Measurements from ENCODE around the gene AKAP17A. TPM values are rescaled to one million over a fixed set of nuclear protein-coding genes. Genes with fewer than 3 reads are reported as not detected.
A peak's percentile ranks its signal among the peaks of the same experiment; 100 is the strongest.
"Not testable (repeated sequence)": the region's sequence is repeated elsewhere in the genome, so short reads cannot be mapped to it uniquely, and the experiment has no call there.

AKAP17A gene
- 59.6 and 62.0 TPM in 2 replicates for total RNA-seq

- Mint-ChIP-seq H3K4me1 (peaks cover 22% of the 10 kb centered on the region), H3K27ac (peak within 1 kb of the TSS; percentile 93), H3K9me3 (no peaks in the 10 kb centered on the region), H3K27me3 (no peaks in the 10 kb centered on the region), H3K36me3 (ENCODE audit: low read depth) (peaks cover 31% of the 10 kb centered on the region), H3K4me3 (peak within 1 kb of the TSS; percentile 97)
- intact Hi-C loops (cut with micrococcal nuclease), result loop anchor here (1.0 to 5.0 kb wide), 7 partner anchors 8 to 1001 kb away; partner anchors contain the start of gene SLC25A6
- peak; percentile 100 for DNase-seq
These were observed at the start of gene AKAP17A for GRCh38 chrX:1591102-1591862. Gene AKAP17A (plus strand): TSS chrX:1591604. CDS start chrX:1593463, 1,859 bp downstream.

GRCh38 chrX:1542994-1543725 is 48.2 kb upstream of the AKAP17A start:
- H3K27me3 Mint-ChIP-seq, result no peaks in the 10 kb centered on the region
- H3K9me3 Mint-ChIP-seq, result no peaks in the 10 kb centered on the region
- no peaks in the 10 kb centered on the region for H3K4me1 Mint-ChIP-seq
- H3K4me3 Mint-ChIP-seq, result no peak overlapping the region
- DNase-seq, result peak; percentile 45
- H3K36me3 Mint-ChIP-seq (ENCODE audit: low read depth), result no peaks in the 10 kb centered on the region
- intact Hi-C loops (cut with micrococcal nuclease), result no loop called here
- no peak overlapping the region for H3K27ac Mint-ChIP-seq

- Mint-ChIP-seq H3K36me3 (ENCODE audit: low read depth) (peaks cover 5% of the 10 kb centered on the region), H3K27ac (no peak overlapping the region), H3K9me3 (peaks cover 5% of the 10 kb centered on the region), H3K4me1 (peaks cover 4% of the 10 kb centered on the region), H3K27me3 (no peaks in the 10 kb centered on the region), H3K4me3 (no peak overlapping the region)
- peak; percentile 47 for DNase-seq
- intact Hi-C loops (cut with micrococcal nuclease), result no loop called here
These were observed 45.5 kb upstream of the AKAP17A start for GRCh38 chrX:1545776-1546408.

GRCh38 chrX:1546691-1547251 is 44.6 kb upstream of the AKAP17A start:
- H3K36me3 Mint-ChIP-seq (ENCODE audit: low read depth), result peaks cover 5% of the 10 kb centered on the region
- intact Hi-C loops (cut with micrococcal nuclease), result no loop called here
- peak; percentile 53 for DNase-seq
- no peak overlapping the region for H3K27ac Mint-ChIP-seq
- H3K27me3 Mint-ChIP-seq, result no peaks in the 10 kb centered on the region
- no peak overlapping the region for H3K4me3 Mint-ChIP-seq
- peaks cover 8% of the 10 kb centered on the region for H3K4me1 Mint-ChIP-seq
- peaks cover 5% of the 10 kb centered on the region for H3K9me3 Mint-ChIP-seq

- intact Hi-C loops (cut with micrococcal nuclease), result no loop called here
- H3K27me3 Mint-ChIP-seq, result no peaks in the 10 kb centered on the region
- peak overlapping the region; percentile 48 for H3K27ac Mint-ChIP-seq
- no peak for DNase-seq
- peaks cover 13% of the 10 kb centered on the region for H3K9me3 Mint-ChIP-seq
- H3K4me3 Mint-ChIP-seq, result no peak overlapping the region
- H3K4me1 Mint-ChIP-seq, result peaks cover 31% of the 10 kb centered on the region
- H3K36me3 Mint-ChIP-seq (ENCODE audit: low read depth), result peaks cover 17% of the 10 kb centered on the region
These were observed 39.4 kb upstream of the AKAP17A start for GRCh38 chrX:1551959-1552546.

- intact Hi-C loops (cut with micrococcal nuclease), result no loop called here
- peak overlapping the region; percentile 31 for H3K4me3 Mint-ChIP-seq
These were observed 36.8 kb upstream of the AKAP17A start for GRCh38 chrX:1554469-1555210.

GRCh38 chrX:1555370-1555769 is 36.0 kb upstream of the AKAP17A start:
- Mint-ChIP-seq H3K27ac (peak overlapping the region; percentile 59), H3K4me3 (no peak overlapping the region), H3K36me3 (ENCODE audit: low read depth) (peaks cover 11% of the 10 kb centered on the region), H3K27me3 (no peaks in the 10 kb centered on the region), H3K9me3 (peaks cover 7% of the 10 kb centered on the region), H3K4me1 (peaks cover 27% of the 10 kb centered on the region)
- DNase-seq, result peak; percentile 56
- intact Hi-C loops (cut with micrococcal nuclease), result no loop called here

More at GRCh38 chrX:1554469-1555210, 36.8 kb upstream of the AKAP17A start:
- Mint-ChIP-seq H3K4me1 (peaks cover 29% of the 10 kb centered on the region), H3K9me3 (peaks cover 7% of the 10 kb centered on the region), H3K36me3 (ENCODE audit: low read depth) (peaks cover 13% of the 10 kb centered on the region), H3K27me3 (no peaks in the 10 kb centered on the region), H3K27ac (peak overlapping the region; percentile 59)
- peak; percentile 86 for DNase-seq

- intact Hi-C loops (cut with micrococcal nuclease); H3K9me3 Mint-ChIP-seq; H3K4me3 Mint-ChIP-seq; H3K27ac Mint-ChIP-seq; H3K36me3 Mint-ChIP-seq (ENCODE audit: low read depth); H3K27me3 Mint-ChIP-seq; DNase-seq: not testable (repeated sequence)
- H3K4me1 Mint-ChIP-seq, result peaks cover 25% of the 10 kb centered on the region
These were observed 34.0 kb upstream of the AKAP17A start for GRCh38 chrX:1557442-1557841.

- DNase-seq, result peak; percentile 53
- intact Hi-C loops (cut with micrococcal nuclease), result no loop called here
- Mint-ChIP-seq H3K36me3 (ENCODE audit: low read depth) (peaks cover 3% of the 10 kb centered on the region), H3K27me3 (no peaks in the 10 kb centered on the region), H3K9me3 (peaks cover 4% of the 10 kb centered on the region), H3K27ac (no peak overlapping the region), H3K4me3 (no peak overlapping the region), H3K4me1 (peaks cover 23% of the 10 kb centered on the region)
These were observed 32.5 kb upstream of the AKAP17A start for GRCh38 chrX:1558761-1559468.

GRCh38 chrX:1561164-1561563 is 30.2 kb upstream of the AKAP17A start:
- H3K36me3 Mint-ChIP-seq (ENCODE audit: low read depth), result no peaks in the 10 kb centered on the region
- intact Hi-C loops (cut with micrococcal nuclease), result no loop called here
- no peak overlapping the region for H3K4me3 Mint-ChIP-seq
- H3K4me1 Mint-ChIP-seq, result peaks cover 15% of the 10 kb centered on the region
- H3K9me3 Mint-ChIP-seq, result no peaks in the 10 kb centered on the region
- peaks cover 6% of the 10 kb centered on the region for H3K27me3 Mint-ChIP-seq
- no peak for DNase-seq
- H3K27ac Mint-ChIP-seq, result no peak overlapping the region

GRCh38 chrX:1564077-1564476 is 27.3 kb upstream of the AKAP17A start:
- peaks cover 15% of the 10 kb centered on the region for H3K4me1 Mint-ChIP-seq
- H3K36me3 Mint-ChIP-seq (ENCODE audit: low read depth); H3K27ac Mint-ChIP-seq; H3K4me3 Mint-ChIP-seq; intact Hi-C loops (cut with micrococcal nuclease); H3K9me3 Mint-ChIP-seq; H3K27me3 Mint-ChIP-seq: not testable (repeated sequence)
- DNase-seq, result peak; percentile 40

GRCh38 chrX:1564750-1565683 is 26.4 kb upstream of the AKAP17A start:
- Mint-ChIP-seq H3K4me3 (no peak overlapping the region), H3K27me3 (peaks cover 6% of the 10 kb centered on the region), H3K4me1 (peaks cover 20% of the 10 kb centered on the region), H3K36me3 (ENCODE audit: low read depth) (no peaks in the 10 kb centered on the region), H3K9me3 (no peaks in the 10 kb centered on the region), H3K27ac (no peak overlapping the region)
- peak; percentile 51 for DNase-seq
- intact Hi-C loops (cut with micrococcal nuclease), result no loop called here
